ENCODE data around the gene EGFL7. TPM values are rescaled to one million over a fixed set of nuclear protein-coding genes. Genes with fewer than 3 reads are reported as not detected.

The EGFL7 gene
- total and polyA plus RNA-seq, 2 of the 13 experiments (the other 11 are each of a cell fraction or from before 2014, with no cell fraction given), result 0.20 to 5.1 TPM

DNA sequence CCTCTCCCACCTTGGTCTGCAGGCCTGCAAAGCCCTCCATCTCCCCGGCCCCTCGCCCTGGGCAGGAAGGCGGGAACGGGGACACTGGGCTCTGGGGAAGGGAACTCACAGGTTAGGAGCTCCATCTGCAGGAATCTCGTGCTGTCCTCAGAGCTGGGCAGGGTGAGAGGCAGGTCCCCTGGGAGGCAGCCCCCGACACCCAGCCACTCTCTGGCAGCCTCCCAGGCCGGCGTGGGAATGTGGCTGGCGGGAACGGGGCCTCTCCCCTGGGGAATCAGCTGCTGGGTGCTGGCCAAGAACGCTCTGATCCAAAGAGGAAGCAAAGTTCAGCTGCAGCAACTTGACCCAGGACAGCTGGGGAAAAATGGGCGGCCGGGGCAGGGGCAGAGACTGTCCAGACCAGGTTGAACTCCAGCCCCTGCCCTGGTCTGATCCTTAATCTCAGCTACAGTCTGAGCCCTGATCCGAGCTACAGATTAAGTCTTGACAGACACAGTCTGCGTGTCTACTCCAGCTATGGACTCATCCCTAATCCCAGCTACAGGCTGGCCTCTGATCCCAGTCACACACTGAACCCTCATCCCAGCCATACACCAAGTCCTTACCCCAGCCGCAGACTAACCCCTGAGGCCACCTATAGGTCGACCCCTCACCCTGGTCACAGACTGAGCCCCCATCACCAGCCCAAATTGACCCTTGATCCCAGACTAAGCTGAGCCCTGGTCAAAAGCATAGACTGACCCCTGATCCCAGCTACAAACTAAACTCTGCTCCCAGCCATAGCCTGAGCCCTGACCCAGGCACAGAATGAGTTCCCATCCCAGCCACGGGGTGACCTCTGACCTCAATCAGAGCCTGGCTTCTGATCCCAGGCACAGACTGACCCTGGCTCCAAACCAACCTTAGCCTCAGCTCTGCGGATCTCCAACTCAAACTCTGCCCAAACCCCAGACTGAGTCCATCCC lies 37.3 kb upstream of the EGFL7 start (continued):
- TF ChIP-seq IKZF4 (CRISPR knock-in tag; IDR thresholded peaks at IDR 0.05; ENCODE audit: borderline replicate concordance, low read depth, not compliant biosample characterization) (no peak), ZNF570 (CRISPR knock-in tag; IDR thresholded peaks at IDR 0.05; ENCODE audit: borderline replicate concordance) (no peak), ZNF747 (CRISPR knock-in tag; IDR thresholded peaks at IDR 0.05; ENCODE audit: borderline replicate concordance) (0 out of 2 replicates have a peak, but pooled peaks have one; percentile 20), ZNF720 (CRISPR knock-in tag; IDR thresholded peaks at IDR 0.05) (no peak), ZBTB7A (CRISPR knock-in tag; IDR thresholded peaks at IDR 0.05) (no peak), RFXAP (CRISPR knock-in tag; IDR thresholded peaks at IDR 0.05; ENCODE audit: borderline replicate concordance) (0 out of 2 replicates have a peak, but pooled peaks have one; percentile 30), FOXJ3 (CRISPR knock-in tag; IDR thresholded peaks at IDR 0.05; ENCODE audit: borderline replicate concordance) (no peak), RAD21 (CRISPR knock-in tag; IDR thresholded peaks at IDR 0.05) (peak; percentile 39; the same call in 1 of the 2 replicates), PAX8 (CRISPR knock-in tag; IDR thresholded peaks at IDR 0.05; ENCODE audit: borderline replicate concordance) (no peak), TGIF2 (CRISPR knock-in tag; IDR thresholded peaks at IDR 0.05) (no peak)
- TF ChIP-seq, protein P1, sequence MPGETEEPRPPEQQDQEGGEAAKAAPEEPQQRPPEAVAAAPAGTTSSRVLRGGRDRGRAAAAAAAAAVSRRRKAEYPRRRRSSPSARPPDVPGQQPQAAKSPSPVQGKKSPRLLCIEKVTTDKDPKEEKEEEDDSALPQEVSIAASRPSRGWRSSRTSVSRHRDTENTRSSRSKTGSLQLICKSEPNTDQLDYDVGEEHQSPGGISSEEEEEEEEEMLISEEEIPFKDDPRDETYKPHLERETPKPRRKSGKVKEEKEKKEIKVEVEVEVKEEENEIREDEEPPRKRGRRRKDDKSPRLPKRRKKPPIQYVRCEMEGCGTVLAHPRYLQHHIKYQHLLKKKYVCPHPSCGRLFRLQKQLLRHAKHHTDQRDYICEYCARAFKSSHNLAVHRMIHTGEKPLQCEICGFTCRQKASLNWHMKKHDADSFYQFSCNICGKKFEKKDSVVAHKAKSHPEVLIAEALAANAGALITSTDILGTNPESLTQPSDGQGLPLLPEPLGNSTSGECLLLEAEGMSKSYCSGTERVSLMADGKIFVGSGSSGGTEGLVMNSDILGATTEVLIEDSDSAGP (CRISPR knock-in tag; IDR thresholded peaks at IDR 0.05; ENCODE audit: borderline replicate concordance), result peak; percentile 70; the same call in 1 of the 2 replicates
- TF ChIP-seq, protein P2, sequence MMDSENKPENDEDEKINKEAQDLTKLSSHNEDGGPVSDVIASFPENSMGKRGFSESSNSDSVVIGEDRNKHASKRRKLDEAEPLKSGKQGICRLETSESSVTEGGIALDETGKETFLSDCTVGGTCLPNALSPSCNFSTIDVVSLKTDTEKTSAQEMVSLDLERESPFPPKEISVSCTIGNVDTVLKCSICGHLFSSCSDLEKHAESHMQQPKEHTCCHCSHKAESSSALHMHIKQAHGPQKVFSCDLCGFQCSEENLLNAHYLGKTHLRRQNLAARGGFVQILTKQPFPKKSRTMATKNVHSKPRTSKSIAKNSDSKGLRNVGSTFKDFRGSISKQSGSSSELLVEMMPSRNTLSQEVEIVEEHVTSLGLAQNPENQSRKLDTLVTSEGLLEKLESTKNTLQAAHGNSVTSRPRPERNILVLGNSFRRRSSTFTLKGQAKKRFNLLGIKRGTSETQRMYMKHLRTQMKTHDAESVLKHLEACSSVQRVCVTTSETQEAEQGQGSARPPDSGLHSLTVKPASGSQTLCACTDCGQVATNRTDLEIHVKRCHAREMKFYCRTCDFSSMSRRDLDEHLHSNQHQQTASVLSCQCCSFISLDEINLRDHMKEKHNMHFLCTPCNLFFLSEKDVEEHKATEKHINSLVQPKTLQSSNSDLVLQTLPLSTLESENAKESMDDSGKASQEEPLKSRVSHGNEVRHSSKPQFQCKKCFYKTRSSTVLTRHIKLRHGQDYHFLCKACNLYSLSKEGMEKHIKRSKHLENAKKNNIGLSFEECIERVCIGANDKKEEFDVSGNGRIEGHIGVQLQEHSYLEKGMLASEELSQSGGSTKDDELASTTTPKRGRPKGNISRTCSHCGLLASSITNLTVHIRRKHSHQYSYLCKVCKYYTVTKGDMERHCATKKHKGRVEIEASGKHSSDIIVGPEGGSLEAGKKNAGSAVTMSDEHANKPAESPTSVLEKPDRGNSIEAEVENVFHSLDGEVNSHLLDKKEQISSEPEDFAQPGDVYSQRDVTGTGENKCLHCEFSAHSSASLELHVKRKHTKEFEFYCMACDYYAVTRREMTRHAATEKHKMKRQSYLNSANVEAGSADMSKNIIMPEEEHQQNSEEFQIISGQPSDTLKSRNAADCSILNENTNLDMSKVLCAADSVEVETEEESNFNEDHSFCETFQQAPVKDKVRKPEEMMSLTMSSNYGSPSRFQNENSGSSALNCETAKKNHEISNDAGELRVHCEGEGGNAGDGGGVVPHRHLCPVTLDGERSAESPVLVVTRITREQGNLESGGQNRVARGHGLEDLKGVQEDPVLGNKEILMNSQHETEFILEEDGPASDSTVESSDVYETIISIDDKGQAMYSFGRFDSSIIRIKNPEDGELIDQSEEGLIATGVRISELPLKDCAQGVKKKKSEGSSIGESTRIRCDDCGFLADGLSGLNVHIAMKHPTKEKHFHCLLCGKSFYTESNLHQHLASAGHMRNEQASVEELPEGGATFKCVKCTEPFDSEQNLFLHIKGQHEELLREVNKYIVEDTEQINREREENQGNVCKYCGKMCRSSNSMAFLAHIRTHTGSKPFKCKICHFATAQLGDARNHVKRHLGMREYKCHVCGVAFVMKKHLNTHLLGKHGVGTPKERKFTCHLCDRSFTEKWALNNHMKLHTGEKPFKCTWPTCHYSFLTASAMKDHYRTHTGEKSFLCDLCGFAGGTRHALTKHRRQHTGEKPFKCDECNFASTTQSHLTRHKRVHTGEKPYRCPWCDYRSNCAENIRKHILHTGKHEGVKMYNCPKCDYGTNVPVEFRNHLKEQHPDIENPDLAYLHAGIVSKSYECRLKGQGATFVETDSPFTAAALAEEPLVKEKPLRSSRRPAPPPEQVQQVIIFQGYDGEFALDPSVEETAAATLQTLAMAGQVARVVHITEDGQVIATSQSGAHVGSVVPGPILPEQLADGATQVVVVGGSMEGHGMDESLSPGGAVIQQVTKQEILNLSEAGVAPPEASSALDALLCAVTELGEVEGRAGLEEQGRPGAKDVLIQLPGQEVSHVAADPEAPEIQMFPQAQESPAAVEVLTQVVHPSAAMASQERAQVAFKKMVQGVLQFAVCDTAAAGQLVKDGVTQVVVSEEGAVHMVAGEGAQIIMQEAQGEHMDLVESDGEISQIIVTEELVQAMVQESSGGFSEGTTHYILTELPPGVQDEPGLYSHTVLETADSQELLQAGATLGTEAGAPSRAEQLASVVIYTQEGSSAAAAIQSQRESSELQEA (CRISPR knock-in tag; IDR thresholded peaks at IDR 0.05; ENCODE audit: not compliant biosample characterization), result no peak
- TF ChIP-seq, protein P3, sequence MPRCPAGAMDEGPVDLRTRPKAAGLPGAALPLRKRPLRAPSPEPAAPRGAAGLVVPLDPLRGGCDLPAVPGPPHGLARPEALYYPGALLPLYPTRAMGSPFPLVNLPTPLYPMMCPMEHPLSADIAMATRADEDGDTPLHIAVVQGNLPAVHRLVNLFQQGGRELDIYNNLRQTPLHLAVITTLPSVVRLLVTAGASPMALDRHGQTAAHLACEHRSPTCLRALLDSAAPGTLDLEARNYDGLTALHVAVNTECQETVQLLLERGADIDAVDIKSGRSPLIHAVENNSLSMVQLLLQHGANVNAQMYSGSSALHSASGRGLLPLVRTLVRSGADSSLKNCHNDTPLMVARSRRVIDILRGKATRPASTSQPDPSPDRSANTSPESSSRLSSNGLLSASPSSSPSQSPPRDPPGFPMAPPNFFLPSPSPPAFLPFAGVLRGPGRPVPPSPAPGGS (CRISPR knock-in tag; IDR thresholded peaks at IDR 0.05), result no peak

Data from HepG2 (cell line).